ENCODE data around the gene IHH. TPM values are rescaled to one million over a fixed set of nuclear protein-coding genes. Genes with fewer than 3 reads are reported as not detected.

IHH gene
- total RNA-seq, 1 donor from 2014 or later = not detected

DNA sequence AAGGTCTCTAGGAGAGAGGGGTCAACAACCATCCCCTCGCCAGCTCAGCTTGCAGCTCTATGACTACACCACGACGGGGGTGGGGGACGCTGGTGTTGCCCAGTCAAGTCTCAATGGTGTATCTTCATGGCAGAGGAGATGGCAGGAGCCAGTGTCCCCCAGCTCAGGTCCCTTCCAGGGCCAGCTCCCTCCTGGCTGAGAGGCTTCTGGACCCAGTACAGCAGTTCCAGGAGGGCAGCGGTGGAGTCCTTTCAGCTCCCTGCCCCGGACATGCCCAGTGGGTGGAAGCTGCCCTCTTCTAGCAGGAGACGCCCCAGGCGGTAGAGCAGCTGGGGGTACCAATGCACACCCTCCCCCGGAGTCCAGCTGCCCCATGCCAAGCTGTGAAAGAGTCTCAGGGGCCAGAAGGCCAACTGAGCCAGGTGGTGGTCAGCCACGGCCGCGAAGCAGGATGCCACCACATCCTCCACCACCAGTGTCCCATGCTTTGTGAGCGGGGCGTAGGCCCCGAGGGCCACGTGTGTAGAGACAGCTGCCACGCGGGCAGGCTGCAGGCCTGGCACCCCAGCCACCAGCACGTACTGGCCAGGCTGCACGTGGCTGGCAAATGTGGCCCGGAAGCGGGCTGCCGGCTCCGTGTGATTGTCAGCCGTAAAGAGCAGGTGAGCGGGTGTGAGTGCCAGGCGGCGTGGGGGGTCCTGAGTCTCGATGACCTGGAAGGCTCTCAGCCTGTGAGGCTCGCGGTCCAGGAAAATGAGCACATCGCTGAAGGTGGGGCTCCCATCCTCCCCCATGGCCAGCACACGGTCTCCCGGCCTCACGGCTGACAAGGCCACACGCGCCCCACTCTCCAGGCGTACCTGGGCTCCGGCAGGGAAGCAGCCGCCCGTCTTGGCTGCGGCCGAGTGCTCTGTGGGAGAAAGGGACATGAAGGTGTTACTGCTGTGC is 5.5 kb downstream of the IHH start:
- H3K27me3 ChIP-seq (ENCODE audit: control insufficient read depth, insufficient read depth, low read length) = peaks cover 68% of the 10 kb centered on the region
- TF ChIP-seq, protein P1, sequence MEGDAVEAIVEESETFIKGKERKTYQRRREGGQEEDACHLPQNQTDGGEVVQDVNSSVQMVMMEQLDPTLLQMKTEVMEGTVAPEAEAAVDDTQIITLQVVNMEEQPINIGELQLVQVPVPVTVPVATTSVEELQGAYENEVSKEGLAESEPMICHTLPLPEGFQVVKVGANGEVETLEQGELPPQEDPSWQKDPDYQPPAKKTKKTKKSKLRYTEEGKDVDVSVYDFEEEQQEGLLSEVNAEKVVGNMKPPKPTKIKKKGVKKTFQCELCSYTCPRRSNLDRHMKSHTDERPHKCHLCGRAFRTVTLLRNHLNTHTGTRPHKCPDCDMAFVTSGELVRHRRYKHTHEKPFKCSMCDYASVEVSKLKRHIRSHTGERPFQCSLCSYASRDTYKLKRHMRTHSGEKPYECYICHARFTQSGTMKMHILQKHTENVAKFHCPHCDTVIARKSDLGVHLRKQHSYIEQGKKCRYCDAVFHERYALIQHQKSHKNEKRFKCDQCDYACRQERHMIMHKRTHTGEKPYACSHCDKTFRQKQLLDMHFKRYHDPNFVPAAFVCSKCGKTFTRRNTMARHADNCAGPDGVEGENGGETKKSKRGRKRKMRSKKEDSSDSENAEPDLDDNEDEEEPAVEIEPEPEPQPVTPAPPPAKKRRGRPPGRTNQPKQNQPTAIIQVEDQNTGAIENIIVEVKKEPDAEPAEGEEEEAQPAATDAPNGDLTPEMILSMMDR (IDR thresholded peaks at IDR 0.05; ENCODE audit: insufficient read depth, low read length, poor library complexity, severe bottlenecking) = no peak
- no peak overlapping the region for H3K4me3 ChIP-seq (ENCODE audit: low read depth, low read length)
- no peak for DNase-seq (ENCODE audit: low read depth)
- no peaks in the 10 kb centered on the region for H3K36me3 ChIP-seq (ENCODE audit: control insufficient read depth, insufficient read depth, low read length)

DNA sequence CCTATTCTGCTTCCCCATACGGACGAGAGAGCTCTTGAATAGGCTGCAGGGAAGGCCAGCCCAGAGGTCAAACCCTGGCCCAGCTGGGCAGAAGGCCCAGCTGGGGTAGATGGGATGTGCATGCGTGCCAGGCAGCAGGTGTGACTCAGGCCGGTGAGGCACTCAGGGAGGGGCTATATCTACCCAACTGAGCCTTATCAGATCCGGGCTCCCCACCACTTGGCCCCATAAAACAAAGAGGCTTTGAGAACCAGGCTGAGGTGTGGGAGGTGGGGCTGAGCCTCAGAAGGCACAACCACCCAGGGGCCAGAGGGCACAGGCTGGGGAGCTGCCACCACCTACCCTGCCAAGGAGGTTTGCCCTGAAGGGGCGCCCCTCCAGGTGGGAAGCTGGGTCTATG is 11.4 kb downstream of the IHH start:
- Histone ChIP-seq H3K36me3 (ENCODE audit: control insufficient read depth, insufficient read depth, low read length) (no peaks in the 10 kb centered on the region), H3K4me3 (ENCODE audit: low read depth, low read length) (no peak overlapping the region), H3K27me3 (ENCODE audit: control insufficient read depth, insufficient read depth, low read length) (peaks cover 12% of the 10 kb centered on the region)
- DNase-seq (ENCODE audit: low read depth) = no peak
- TF ChIP-seq, protein P1 (IDR thresholded peaks at IDR 0.05; ENCODE audit: insufficient read depth, low read length, poor library complexity, severe bottlenecking) = no peak

DNA sequence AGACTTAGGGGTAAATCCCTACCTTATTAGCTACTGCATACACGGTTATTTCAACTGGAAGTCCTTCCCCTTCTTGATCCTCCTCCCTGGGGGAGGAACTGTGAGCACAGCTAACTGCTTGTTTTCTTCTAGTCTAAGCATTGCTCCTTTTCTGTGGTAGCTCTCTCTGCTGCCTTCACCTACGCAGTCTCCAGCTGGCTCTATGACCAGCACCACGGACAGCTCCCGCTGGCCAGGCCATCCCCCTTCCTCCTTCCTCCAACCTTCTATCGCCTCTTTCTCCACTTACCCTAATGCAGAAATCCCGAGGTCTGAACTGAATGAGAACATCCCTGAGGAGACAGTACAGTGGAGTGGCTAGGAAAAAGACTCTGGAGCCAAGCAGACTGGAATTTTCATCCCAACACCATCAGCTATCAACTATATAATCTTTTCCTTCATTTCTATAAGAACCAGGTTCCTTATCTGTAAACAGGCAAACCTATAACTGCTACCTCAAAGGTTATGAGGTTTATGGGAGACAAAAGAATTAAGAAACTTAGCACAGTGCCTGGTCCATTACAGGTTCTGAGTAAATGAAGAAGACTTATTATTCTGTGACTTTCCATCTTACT is 14.7 kb downstream of the IHH start:
- Histone ChIP-seq H3K36me3 (ENCODE audit: control insufficient read depth, insufficient read depth, low read length) (no peaks in the 10 kb centered on the region), H3K4me3 (ENCODE audit: low read depth, low read length) (no peak overlapping the region), H3K27me3 (ENCODE audit: control insufficient read depth, insufficient read depth, low read length) (peaks cover 19% of the 10 kb centered on the region)
- no peak for DNase-seq (ENCODE audit: low read depth)
- TF ChIP-seq, protein P1 (IDR thresholded peaks at IDR 0.05; ENCODE audit: insufficient read depth, low read length, poor library complexity, severe bottlenecking) = no peak

DNA sequence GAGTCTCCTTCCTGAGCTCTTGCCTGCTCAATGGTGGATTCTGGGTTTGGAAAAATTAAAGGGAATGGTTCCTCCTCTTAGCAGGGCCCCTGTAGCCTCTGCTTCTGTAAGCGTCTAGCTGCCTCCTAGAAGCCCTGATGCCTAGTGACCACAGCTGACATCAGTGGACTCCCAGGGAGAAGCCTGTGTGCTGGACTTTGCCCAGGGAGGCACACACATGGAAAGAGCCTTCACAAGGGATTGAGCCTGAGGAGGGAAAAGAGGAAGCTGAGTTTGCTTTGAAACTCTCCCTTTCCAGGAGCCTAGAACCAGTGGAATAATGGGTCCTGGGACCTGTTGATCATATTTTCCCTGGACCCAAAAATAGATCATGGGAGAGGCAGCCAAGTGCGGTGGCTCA is 18.0 kb downstream of the IHH start:
- DNase-seq (ENCODE audit: low read depth) = no peak
- TF ChIP-seq, protein P1 (IDR thresholded peaks at IDR 0.05; ENCODE audit: insufficient read depth, low read length, poor library complexity, severe bottlenecking) = no peak
- Histone ChIP-seq H3K4me3 (ENCODE audit: low read depth, low read length) (no peak overlapping the region), H3K36me3 (ENCODE audit: control insufficient read depth, insufficient read depth, low read length) (no peaks in the 10 kb centered on the region), H3K27me3 (ENCODE audit: control insufficient read depth, insufficient read depth, low read length) (peaks cover 28% of the 10 kb centered on the region)

DNA sequence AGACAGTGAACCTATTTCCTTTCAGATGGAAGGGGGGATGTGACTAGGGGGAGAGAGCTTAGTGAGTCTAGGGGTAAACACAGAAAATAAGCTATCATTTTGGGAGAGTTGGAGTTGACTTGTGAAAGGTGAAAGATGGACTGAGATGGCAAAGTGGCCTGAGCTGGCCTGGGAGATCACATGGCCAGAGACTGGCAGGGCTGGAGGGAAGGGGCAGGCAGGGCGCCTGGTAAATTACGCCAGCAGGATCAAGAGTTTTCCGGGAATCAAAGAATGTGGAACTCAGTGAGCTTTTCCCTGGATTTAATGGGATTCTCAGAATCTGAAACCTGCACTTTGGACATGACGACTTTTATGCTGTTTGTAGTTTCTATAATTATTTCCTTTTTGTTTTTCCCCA is 18.6 kb downstream of the IHH start:
- TF ChIP-seq, protein P1 (IDR thresholded peaks at IDR 0.05; ENCODE audit: insufficient read depth, low read length, poor library complexity, severe bottlenecking) = no peak
- H3K36me3 ChIP-seq (ENCODE audit: control insufficient read depth, insufficient read depth, low read length) = no peaks in the 10 kb centered on the region

More for the DNA sequence above, 18.6 kb downstream of the IHH start:
- peaks cover 31% of the 10 kb centered on the region for H3K27me3 ChIP-seq (ENCODE audit: control insufficient read depth, insufficient read depth, low read length)
- no peak overlapping the region for H3K4me3 ChIP-seq (ENCODE audit: low read depth, low read length)
- no peak for DNase-seq (ENCODE audit: low read depth)
